GM19351 (cell line): ENCODE results near the gene ZNF789.
A peak's percentile ranks its signal among the peaks of the same experiment; 100 is the strongest.

Experiments used
- ATAC-seq: cut with Tn5 transposase; IDR thresholded peaks from one replicate; pipeline ENCODE4 v1.9.1; 2021; ENCODE audit warnings: mild to moderate bottlenecking, moderate library complexity; ENCODE audit not compliant: unreplicated experiment

Gene ZNF789

GRCh38 chr7:99457650-99458493 is 14.8 kb upstream of the ZNF789 start:
- ATAC-seq = no peak

DNA sequence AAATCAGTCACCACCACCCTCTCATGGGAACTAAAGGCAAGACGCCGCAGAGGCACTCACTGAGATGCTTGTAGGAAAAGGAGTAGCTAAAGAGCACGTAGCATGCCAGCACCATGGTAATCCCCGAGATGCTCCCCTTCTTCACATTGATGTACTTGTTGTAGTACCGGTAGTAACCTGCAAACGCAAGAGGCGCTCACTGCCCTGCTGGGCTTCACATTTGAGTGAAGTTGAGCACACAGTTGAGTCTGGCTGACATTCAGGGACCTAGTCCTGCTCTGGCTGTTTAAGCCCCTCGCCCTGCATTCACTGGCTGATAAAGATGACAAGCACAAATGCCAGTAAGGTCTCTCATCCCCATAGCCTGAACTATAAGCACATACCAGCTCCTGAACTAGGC is 13.6 kb upstream of the ZNF789 start:
- no peak for ATAC-seq

DNA sequence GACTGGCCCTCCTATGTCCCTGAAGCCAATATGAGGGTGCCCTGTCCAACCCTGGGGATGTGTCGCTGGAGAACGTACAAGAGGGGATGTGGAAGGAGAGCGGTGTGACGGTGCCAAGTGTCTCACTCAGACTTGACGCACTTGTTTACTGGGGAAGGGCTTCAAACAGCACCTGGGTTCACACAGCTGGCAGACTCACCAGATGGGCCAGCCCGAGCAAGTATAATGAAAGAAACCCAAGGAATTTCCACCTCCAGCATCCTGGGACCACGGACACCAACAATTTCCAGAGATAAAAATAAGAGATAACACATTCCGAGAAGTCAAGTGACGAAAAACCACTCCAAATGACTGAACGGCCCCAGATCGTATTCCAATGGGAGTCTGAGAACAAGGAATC is 12.0 kb upstream of the ZNF789 start:
- ATAC-seq = no peak

- no peak for ATAC-seq
Measured at GRCh38 chr7:99461221-99461620, 11.5 kb upstream of the ZNF789 start.

GRCh38 chr7:99465421-99465768 is 7.3 kb upstream of the ZNF789 start:
- no peak for ATAC-seq

DNA sequence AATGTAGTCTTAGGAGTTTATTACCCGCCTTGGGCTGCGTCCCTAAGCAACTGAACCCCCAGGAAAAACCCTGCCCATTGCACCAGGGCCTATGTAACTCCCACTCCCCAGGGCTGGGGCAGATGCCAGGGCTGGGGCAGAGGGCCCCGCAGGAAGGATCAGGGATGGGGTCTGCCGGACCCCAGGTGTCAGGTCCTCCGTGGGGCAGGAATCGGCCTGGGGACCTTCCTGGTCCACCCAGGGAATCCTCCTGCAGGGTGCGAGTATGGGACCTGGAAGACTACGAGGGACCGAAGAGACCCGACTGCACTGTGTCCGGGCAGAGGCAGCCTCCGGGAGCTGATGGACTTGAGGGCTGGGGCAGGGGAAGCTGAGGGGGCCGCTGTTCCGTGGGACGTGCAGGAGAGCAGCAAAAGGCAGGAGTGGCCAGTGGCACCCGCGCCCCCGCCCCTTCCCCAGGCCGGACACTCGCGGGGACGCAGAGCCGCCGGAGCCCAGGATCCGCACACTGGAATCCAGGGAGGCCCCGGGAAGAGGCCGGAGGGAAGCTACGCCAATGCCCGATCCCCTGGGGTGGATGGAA is 4.3 kb upstream of the ZNF789 start:
- no peak for ATAC-seq

GRCh38 chr7:99469381-99470065 is 3.2 kb upstream of the ZNF789 start:
- ATAC-seq = no peak

- no peak for ATAC-seq
Measured at GRCh38 chr7:99473315-99473596, 566 bp downstream of the ZNF789 start.

DNA sequence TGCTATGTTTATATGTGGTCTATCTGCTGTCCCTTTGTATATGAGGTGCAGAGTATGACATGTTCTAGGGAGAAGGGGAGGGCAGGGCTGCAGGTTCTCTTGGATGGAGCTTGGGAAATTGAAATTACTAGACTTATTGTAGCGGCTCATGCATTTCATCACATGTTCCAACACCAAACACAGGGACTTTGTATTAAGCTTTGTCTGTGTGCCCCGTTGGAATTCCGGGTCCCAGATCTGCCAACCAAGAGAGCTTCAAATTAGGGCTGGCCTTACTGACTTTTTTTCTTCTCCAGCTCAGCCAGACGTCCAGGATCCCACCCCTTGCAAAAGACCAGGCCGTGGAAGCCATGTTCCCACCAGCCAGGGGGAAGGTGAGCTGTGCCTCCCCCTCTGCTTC is 3.4 kb downstream of the ZNF789 start:
- no peak for ATAC-seq

DNA sequence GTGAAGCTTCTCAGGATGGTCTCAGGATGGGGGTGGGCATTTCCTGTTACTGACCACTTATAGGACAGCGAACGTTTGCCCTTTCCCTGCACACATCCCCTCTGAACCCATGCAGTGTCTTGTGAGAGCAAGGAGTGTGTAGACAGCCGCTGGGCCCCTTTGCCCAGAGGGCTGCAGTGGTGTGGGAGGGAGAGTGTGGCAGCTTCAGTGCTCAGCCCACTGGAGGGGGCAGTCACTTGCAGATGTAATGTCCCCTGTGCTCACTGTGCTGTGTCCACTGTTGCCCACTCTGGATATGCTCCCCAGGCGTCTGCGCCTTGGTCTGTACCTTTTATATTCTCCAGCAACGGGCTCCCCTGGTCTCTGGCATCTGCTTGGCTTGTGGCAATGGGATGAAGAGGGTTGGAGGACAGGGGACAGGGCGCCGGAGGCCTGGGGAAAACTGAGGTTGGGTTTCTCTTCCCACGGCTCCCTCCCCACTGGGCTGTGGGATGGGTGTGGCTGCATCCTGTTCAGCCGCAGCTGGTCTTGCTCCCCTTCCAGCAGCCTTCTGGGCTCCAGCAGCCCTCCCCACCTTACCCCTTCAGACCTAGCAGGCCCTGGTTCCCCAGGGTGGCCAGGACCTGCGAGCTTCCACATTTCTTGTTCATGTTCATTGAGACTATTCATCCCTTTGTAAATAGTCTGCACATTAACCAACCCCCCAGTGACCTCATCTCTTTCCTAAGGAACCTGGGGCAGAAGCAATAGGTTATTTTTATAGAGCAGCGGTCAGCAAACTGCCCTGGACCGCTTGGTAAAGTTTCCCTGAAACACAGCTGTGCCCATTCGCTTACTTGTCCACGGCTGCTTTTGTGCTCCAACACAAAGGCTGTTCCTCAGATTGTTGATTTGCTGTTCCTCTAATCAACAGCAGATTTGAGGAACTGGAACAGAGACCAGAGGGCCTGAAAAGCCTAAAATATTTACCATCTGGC is 6.1 kb downstream of the ZNF789 start:
- ATAC-seq = no peak

- no peak for ATAC-seq
Measured at GRCh38 chr7:99485094-99485493, 12.4 kb downstream of the ZNF789 start.

DNA sequence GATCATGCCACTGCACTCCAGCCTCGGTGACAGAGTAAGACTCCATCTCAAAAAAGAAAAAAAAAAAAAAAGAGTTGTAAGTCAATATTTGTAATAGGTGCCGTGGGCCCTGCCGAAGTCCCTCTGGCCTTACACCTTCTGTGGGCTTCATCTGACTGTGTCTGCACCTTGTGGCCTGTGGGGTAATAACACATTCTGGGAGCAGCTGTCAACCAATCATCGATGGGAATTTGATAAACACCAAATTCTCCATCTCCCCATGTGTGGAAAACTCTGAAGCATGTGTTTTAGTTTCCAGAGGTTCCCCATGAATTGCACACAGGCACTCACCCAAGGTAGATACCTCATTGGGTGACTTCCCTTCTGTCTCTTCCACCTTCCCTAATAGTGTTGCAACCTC is 16.5 kb downstream of the ZNF789 start:
- no peak for ATAC-seq

- ATAC-seq = no peak
Measured at GRCh38 chr7:99490878-99491277, 18.2 kb downstream of the ZNF789 start.

DNA sequence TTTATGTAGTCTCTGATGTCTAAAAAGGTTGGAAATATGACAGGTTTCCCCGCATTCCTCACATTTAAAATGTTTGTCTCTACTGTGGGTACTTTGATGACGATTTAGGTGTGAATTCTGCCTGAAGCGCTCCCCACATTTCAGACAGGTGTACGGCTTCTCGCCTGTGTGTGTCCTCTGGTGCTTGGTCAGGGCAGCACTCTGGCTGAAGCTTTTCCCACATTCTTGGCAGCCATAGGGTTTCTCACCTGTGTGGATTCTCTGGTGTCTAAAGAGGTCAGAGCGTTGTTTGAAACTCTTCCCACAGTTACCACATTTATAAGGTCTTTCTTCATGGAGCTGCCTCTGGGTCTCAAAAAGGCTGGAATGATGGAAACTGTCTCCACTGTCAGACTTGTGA is 21.1 kb downstream of the ZNF789 start:
- no peak for ATAC-seq

- ATAC-seq = no peak
Measured at GRCh38 chr7:99497766-99498545, 25.3 kb downstream of the ZNF789 start.

DNA sequence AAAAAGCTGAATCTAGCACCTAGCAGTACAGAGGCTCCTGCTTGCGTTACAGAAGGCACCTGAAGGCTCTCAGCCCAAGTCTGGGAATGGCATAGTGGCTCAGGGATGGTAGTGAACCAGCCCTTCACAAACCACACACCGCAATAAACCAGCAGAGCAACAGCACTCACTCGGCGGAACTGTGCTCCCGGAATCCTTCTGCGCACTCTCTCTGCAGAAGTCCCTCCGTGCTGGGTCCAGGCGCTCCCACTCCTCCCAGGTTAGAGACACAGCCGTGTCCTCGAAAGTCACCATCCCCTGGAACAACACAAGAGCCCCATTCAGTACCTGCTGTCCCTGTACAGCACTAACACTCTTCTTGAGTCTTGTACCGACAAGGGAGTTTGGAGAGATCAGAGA is 25.9 kb downstream of the ZNF789 start:
- no peak for ATAC-seq

GRCh38 chr7:99499371-99499720 is 26.7 kb downstream of the ZNF789 start:
- ATAC-seq = peak; percentile 17

DNA sequence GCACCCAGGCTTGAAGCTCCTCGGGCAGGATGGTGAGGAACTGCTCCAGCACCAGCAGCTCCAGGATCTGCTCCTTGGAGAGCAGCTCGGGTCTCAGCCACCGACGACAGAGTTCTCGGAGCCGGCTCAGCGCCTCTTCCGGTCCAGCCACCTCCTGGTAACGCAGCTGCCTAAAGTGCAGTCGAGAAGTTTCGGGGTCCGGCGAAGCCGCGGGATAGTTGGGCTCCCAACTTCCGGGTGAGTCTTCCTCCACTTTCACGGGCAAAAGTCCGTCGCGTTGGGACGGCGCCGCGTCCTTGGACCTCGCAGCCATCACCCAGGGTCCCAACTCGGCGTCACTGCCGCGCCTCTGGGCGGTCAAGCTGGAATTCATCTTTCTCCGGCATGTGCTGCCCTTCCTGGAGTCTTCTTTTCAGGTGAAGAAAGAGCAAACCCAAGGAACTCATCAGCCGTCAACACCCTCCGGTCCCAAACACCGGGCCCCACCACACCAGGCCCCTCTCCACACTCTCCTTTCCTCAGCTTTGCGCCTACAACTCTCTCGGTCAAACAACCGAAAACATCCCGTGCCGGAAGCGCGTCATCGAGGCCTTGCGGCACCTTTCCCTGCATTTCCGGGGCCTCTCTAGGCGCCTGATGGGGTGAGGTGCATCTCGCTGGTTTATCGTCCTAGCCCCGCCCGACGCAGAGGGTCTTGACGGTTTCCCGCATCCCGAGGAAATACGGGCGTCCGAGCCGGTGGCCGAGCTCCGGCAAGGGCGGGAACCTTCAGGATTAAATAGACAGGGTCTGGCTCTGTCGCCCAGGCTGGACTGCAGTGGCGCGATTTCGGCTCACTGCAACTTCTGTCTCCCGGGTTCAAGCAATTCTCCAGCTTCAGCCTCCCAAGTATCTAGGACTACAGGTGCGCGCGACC is 27.3 kb downstream of the ZNF789 start, which contains the start of gene ZNF394:
Gene ZNF394 (minus strand): TSS at position 561 of the 916 bp plus-strand sequence. CDS start 188 bp downstream, at position 373.
- ATAC-seq = peak; percentile 43

DNA sequence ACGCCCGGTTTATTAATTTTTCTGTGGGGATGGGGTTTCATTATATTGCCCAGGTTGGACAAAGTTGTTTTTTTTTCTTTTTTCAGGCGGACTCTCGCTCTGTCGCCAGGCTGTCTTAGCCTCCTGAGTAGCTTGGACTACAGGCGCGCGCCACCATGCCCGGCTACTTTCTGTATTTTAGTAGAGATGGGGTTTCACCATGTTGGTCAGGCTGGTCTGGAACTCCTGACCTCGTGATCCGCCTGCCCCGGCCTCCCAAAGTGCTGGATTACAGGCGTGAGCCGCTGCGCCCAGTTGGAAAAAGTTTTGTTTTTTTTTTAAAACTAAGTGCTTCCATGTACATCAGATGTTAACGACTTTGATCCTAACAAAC is 27.9 kb downstream of the ZNF789 start:
- no peak for ATAC-seq
